SK-N-SH (cell line): Measurements from ENCODE around the gene ZNF628. TPM values are rescaled to one million over a fixed set of nuclear protein-coding genes. Genes with fewer than 3 reads are reported as not detected.

ENCODE experiments used
- CTCF ChIA-PET: fragments of 300-600, 350-600 bp; formaldehyde crosslinking; extraction: SDS; loops from one replicate; lab custom pipeline; 2021; lab: Yijun Ruan, JAX
- POLR2A ChIA-PET: fragments of 350-600 bp; sonication (Branson Sonifier 250); formaldehyde crosslinking; extraction: SDS; loops from one replicate; lab custom pipeline; 2020; ENCODE audit warnings: antibody characterized with exemption, inconsistent platforms; lab: Yijun Ruan, JAX
- DNase-seq: peaks from one replicate; pipeline ENCODE4 v3.0.0; 2012
- H2AFZ ChIP-seq: fragments of 200-600 bp; sonication (generic); 2 replicates; pipeline ENCODE4 v1.8.1; 2016; ENCODE audit warnings: antibody characterized with exemption, mild to moderate bottlenecking, low read depth
- H3F3A ChIP-seq: fragments of 200-600 bp; sonication (generic); replicated peaks from 2 replicates; pipeline ENCODE3; 2016; ENCODE audit warnings: antibody characterized with exemption, mild to moderate bottlenecking; ENCODE audit not compliant: insufficient read depth
- H3K27ac ChIP-seq, 2 experiments: fragments of 200-500 bp in 1 of 2; fragments of 200-600 bp in 1 of 2; sonication (Bioruptor generic) in 1 of 2; sonication (generic), shearing (Covaris generic) in 1 of 2; 2 replicates each; pipeline versions ENCODE4 v1.5.1 to v1.6.1; 2014 to 2016; ENCODE audit warnings: low read depth in 2 of 2, inconsistent platforms in 1 of 2, low read length in 1 of 2, mild to moderate bottlenecking in 1 of 2, mixed read lengths in 1 of 2
- H3K27me3 ChIP-seq: fragments of 200-600 bp; sonication (generic), shearing (Covaris generic); 2 replicates; pipeline ENCODE4 v1.6.1; 2016; ENCODE audit warnings: mixed run types; ENCODE audit not compliant: insufficient read depth
- H3K36me3 ChIP-seq, 2 experiments: fragments of 200-500 bp in 1 of 2; fragments of 200-600 bp in 1 of 2; sonication (Bioruptor generic) in 1 of 2; sonication (generic) in 1 of 2; replicated peaks in 1 of 2; 2 replicates each; pipeline versions ENCODE3 to v1.5.1; 2014 to 2016; ENCODE audit warnings: low read length in 1 of 2, mild to moderate bottlenecking in 1 of 2; ENCODE audit not compliant: insufficient read depth in 2 of 2, control insufficient read depth in 1 of 2
- H3K4me1 ChIP-seq, 2 experiments: fragments of 200-500 bp in 1 of 2; fragments of 200-600 bp in 1 of 2; sonication (Bioruptor generic) in 1 of 2; sonication (generic), shearing (Covaris generic) in 1 of 2; 2 replicates each; pipeline versions ENCODE4 v1.5.1 to v1.6.1; 2014 to 2016; ENCODE audit warnings: low read depth in 1 of 2, low read length in 1 of 2, mixed run types in 1 of 2; ENCODE audit not compliant: insufficient read depth in 2 of 2, control insufficient read depth in 1 of 2
- H3K4me2 ChIP-seq: fragments of 200-600 bp; sonication (generic), shearing (Covaris generic); 2 replicates; pipeline ENCODE4 v1.6.1; 2017; ENCODE audit warnings: mixed run types
- H3K4me3 ChIP-seq, 2 experiments: fragments of 200-500 bp in 1 of 2; fragments of 200-600 bp in 1 of 2; sonication (Bioruptor generic) in 1 of 2; sonication (generic), shearing (Covaris generic) in 1 of 2; 2 replicates each; pipeline versions ENCODE4 v1.5.1 to v1.8.1; 2014 to 2016; ENCODE audit warnings: low read depth in 2 of 2, inconsistent platforms in 1 of 2, low read length in 1 of 2, mild to moderate bottlenecking in 1 of 2, mixed read lengths in 1 of 2, moderate library complexity in 1 of 2
- H3K79me2 ChIP-seq: fragments of 200-600 bp; sonication (generic); 2 replicates; pipeline ENCODE4 v1.8.1; 2017; ENCODE audit warnings: mild to moderate bottlenecking; ENCODE audit not compliant: insufficient read depth
- H3K9ac ChIP-seq: fragments of 200-600 bp; sonication (generic); 2 replicates; pipeline ENCODE4 v1.6.1; 2017; ENCODE audit warnings: mixed run types
- H3K9me2 ChIP-seq: fragments of 200-600 bp; sonication (generic); 2 replicates; pipeline ENCODE4 v1.6.1; 2017; ENCODE audit warnings: mixed run types
- H3K9me3 ChIP-seq: fragments of 200-600 bp; sonication (generic); 2 replicates; pipeline ENCODE4 v1.6.1; 2017; ENCODE audit warnings: mixed run types, mild to moderate bottlenecking, moderate library complexity
- H4K20me1 ChIP-seq: fragments of 200-600 bp; sonication (generic); 2 replicates; pipeline ENCODE4 v1.6.1; 2017; ENCODE audit warnings: mild to moderate bottlenecking, mixed run types; ENCODE audit not compliant: insufficient read depth
- CHD2 ChIP-seq: fragments of 150-350 bp; IDR thresholded peaks from 2 replicates; pipeline ENCODE4 v1.6.1; 2018; ENCODE audit warnings: low read length; ENCODE audit not compliant: partially characterized antibody
- EP300 ChIP-seq, 2 experiments: IDR thresholded peaks; 2 replicates each; pipeline versions ENCODE4 v1.4.0 to v1.6.1; 2012; ENCODE audit warnings: borderline replicate concordance in 1 of 2, low read depth in 1 of 2, low read length in 1 of 2
- EZH2phosphoT487 ChIP-seq: fragments of 200-600 bp; sonication (generic); IDR thresholded peaks from 2 replicates; pipeline ENCODE4 v1.6.1; 2017; ENCODE audit warnings: low read depth, mixed run types, mild to moderate bottlenecking, antibody characterized with exemption, moderate library complexity, borderline replicate concordance
- FOXJ3 ChIP-seq: sonication (generic); formaldehyde crosslinking; IDR thresholded peaks from 2 replicates; pipeline ENCODE4 v1.5.1; 2020; ENCODE audit warnings: mild to moderate bottlenecking, missing genetic modification reagents
- FOXM1 ChIP-seq: IDR thresholded peaks from 2 replicates; pipeline ENCODE4 v1.4.0; 2012; ENCODE audit warnings: low read depth, mild to moderate bottlenecking
- GATA2 ChIP-seq: sonication (generic); formaldehyde crosslinking; IDR thresholded peaks from 2 replicates; pipeline ENCODE4 v1.5.0; 2020; ENCODE audit warnings: mild to moderate bottlenecking, missing genetic modification reagents
- MXI1 ChIP-seq: IDR thresholded peaks from 2 replicates; pipeline ENCODE4 v1.6.1; 2012; ENCODE audit warnings: mild to moderate bottlenecking, low read depth, low read length, improper control_type of control experiment
- NFIC ChIP-seq: IDR thresholded peaks from 2 replicates; pipeline ENCODE4 v1.4.0; 2012; ENCODE audit warnings: borderline replicate concordance
- NRF1 ChIP-seq: IDR thresholded peaks from 2 replicates; pipeline ENCODE4 v1.6.1; 2012; ENCODE audit warnings: low read depth, mild to moderate bottlenecking, low read length
- RAD21 ChIP-seq: IDR thresholded peaks from 2 replicates; pipeline ENCODE4 v1.6.1; 2012; ENCODE audit warnings: mild to moderate bottlenecking, low read length
- RCOR1 ChIP-seq: fragments of 150-350 bp; IDR thresholded peaks from 2 replicates; pipeline ENCODE4 v1.6.1; 2017; ENCODE audit warnings: antibody characterized with exemption, low read length
- RFX5 ChIP-seq: IDR thresholded peaks from 2 replicates; pipeline ENCODE4 v1.6.1; 2012; ENCODE audit warnings: mild to moderate bottlenecking, improper control_type of control experiment, low read length
- SIN3A ChIP-seq: IDR thresholded peaks from 2 replicates; pipeline ENCODE4 v1.6.1; 2012; ENCODE audit warnings: low read depth, mild to moderate bottlenecking, low read length, moderate library complexity, borderline replicate concordance
- SMC3 ChIP-seq: IDR thresholded peaks from 2 replicates; pipeline ENCODE4 v1.6.1; 2012; ENCODE audit warnings: low read depth, low read length, improper control_type of control experiment
- WGBS: methylation state at CpG from one replicate; pipeline ENCODE4 v1.1.6; 2017; ENCODE audit warnings: low lambda C conversion rate; 5-methylcytosine and 5-hydroxymethylcytosine counted together
- polyA plus RNA-seq, 3 experiments: library from polyadenylated mRNA; depleted of rRNA; stranded (reverse); fragments of >200 nt; gene quantifications; 2 replicates each; pipeline ENCODE4 v1.2.3, GENCODE V29; 2012
- TF ChIP-seq, protein P1 (sequence below): IDR thresholded peaks from 2 replicates; pipeline ENCODE4; 2012
- TF ChIP-seq, protein P2 (sequence below): fragments of 150-350 bp; IDR thresholded peaks from 2 replicates; pipeline ENCODE4 v1.6.1; 2017; ENCODE audit warnings: antibody characterized with exemption, low read length, low read depth, borderline replicate concordance
- TF ChIP-seq, protein P3 (sequence below): IDR thresholded peaks from 2 replicates; pipeline ENCODE4 v1.4.0; 2012; ENCODE audit warnings: low read depth, borderline replicate concordance
- TF ChIP-seq, protein P4 (sequence below): fragments of 200-600 bp; sonication (generic); IDR thresholded peaks from 2 replicates; pipeline ENCODE4 v1.6.1; 2017; ENCODE audit warnings: antibody characterized with exemption, mild to moderate bottlenecking, moderate library complexity

The ZNF628 gene
- polyA plus RNA-seq, 1 of the 3 experiments (the other 2 are of a cell fraction): 1.6 TPM

DNA sequence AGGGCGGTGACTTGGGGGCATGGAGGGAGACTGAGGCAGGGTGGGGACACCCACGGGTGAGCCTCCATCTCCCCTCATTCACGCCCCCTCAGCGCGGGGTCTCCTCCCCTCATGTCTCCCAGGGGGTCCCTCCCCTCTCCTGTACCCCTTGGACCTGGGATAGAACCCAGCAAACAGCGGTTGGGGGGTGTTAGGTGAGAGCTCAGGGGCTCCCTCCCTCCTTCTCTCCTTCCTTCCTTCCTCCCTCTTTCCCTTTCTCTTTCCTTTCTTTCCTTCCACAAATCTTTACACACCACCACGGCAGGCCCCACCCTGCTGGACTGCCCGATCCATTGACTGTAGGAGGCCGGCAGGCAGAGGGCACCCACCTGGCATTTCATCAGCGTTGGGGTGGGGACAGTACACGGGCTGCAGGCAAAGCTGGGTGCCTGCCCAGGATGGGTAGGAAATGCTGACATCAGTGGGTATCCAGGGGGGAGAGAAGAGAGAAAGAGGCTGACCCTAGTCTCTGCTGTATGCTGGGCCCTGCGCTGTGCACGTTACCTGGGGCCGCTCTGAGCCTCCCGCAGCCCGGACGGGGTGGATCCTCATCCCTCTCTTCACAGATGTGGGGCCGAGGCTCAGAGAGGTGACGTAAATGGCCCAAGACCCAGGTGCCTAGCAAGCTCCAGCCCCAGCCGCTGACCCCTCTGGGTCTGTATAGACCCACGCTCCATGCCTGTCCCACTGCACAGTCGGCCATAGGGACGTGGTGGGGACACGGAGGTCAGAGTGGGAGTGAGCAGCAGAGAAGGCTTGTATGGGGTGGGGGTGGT lies 15.3 kb downstream of the ZNF628 start:
- H3K79me2 ChIP-seq: no peaks in the 10 kb centered on the region
- no peak overlapping the region for H3K4me3 ChIP-seq
- no peaks in the 10 kb centered on the region for H3K9me3 ChIP-seq
- DNase-seq: no peak
- H3K4me2 ChIP-seq: no peak overlapping the region
- H3K27ac ChIP-seq: no peak overlapping the region
- ChIA-PET POLR2A (interaction anchor here (1.1 to 1.8 kb wide), 3 partner anchors 12 to 18 kb away, joined by 3 to 6 read pairs (median 3); partner anchors contain the start of gene ZNF628), CTCF (interaction anchor here (6.3 to 15.1 kb wide), 2 partner anchors 13 to 24 kb away, joined by 31 to 162 read pairs; no protein-coding TSS in a partner anchor)
- H3F3A ChIP-seq: peaks cover 18% of the 10 kb centered on the region
- no peaks in the 10 kb centered on the region for H4K20me1 ChIP-seq
- H2AFZ ChIP-seq: no peak overlapping the region
- peaks cover 11 to 53% of the 10 kb centered on the region in 2 experiments; a peak in 3 of 4 replicates for H3K4me1 ChIP-seq
- 84% methylated on average over 19 of the region's 24 CpGs for WGBS
- H3K9me2 ChIP-seq: no peaks in the 10 kb centered on the region
- no peak overlapping the region for H3K9ac ChIP-seq
- TF ChIP-seq RCOR1: no peak
- no peak for TF ChIP-seq FOXJ3 (CRISPR knock-in tag)
- TF ChIP-seq RFX5: no peak
- TF ChIP-seq CHD2: no peak
- TF ChIP-seq GATA2 (CRISPR knock-in tag): no peak
- no peak for TF ChIP-seq SIN3A
- TF ChIP-seq, protein P1, sequence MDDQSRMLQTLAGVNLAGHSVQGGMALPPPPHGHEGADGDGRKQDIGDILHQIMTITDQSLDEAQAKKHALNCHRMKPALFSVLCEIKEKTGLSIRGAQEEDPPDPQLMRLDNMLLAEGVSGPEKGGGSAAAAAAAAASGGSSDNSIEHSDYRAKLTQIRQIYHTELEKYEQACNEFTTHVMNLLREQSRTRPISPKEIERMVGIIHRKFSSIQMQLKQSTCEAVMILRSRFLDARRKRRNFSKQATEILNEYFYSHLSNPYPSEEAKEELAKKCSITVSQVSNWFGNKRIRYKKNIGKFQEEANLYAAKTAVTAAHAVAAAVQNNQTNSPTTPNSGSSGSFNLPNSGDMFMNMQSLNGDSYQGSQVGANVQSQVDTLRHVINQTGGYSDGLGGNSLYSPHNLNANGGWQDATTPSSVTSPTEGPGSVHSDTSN: no peak
- no peak for TF ChIP-seq MXI1
- TF ChIP-seq, protein P2, sequence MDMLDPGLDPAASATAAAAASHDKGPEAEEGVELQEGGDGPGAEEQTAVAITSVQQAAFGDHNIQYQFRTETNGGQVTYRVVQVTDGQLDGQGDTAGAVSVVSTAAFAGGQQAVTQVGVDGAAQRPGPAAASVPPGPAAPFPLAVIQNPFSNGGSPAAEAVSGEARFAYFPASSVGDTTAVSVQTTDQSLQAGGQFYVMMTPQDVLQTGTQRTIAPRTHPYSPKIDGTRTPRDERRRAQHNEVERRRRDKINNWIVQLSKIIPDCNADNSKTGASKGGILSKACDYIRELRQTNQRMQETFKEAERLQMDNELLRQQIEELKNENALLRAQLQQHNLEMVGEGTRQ: no peak
- TF ChIP-seq, protein P3, sequence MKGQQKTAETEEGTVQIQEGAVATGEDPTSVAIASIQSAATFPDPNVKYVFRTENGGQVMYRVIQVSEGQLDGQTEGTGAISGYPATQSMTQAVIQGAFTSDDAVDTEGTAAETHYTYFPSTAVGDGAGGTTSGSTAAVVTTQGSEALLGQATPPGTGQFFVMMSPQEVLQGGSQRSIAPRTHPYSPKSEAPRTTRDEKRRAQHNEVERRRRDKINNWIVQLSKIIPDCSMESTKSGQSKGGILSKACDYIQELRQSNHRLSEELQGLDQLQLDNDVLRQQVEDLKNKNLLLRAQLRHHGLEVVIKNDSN: no peak
- TF ChIP-seq NRF1: no peak
- no peak for TF ChIP-seq SMC3
- TF ChIP-seq EZH2phosphoT487: no peak
- TF ChIP-seq, protein P4, sequence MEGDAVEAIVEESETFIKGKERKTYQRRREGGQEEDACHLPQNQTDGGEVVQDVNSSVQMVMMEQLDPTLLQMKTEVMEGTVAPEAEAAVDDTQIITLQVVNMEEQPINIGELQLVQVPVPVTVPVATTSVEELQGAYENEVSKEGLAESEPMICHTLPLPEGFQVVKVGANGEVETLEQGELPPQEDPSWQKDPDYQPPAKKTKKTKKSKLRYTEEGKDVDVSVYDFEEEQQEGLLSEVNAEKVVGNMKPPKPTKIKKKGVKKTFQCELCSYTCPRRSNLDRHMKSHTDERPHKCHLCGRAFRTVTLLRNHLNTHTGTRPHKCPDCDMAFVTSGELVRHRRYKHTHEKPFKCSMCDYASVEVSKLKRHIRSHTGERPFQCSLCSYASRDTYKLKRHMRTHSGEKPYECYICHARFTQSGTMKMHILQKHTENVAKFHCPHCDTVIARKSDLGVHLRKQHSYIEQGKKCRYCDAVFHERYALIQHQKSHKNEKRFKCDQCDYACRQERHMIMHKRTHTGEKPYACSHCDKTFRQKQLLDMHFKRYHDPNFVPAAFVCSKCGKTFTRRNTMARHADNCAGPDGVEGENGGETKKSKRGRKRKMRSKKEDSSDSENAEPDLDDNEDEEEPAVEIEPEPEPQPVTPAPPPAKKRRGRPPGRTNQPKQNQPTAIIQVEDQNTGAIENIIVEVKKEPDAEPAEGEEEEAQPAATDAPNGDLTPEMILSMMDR: no peak
- TF ChIP-seq FOXM1: no peak
- TF ChIP-seq EP300 (IDR thresholded peaks at IDR 0.05; ENCODE audit: borderline replicate concordance in 1 of 2, low read depth in 1 of 2, low read length in 1 of 2): no peak
- TF ChIP-seq RAD21: no peak
- no peak for TF ChIP-seq NFIC
- H3K27me3 ChIP-seq: no peaks in the 10 kb centered on the region
- H3K36me3 ChIP-seq: no peaks in the 10 kb centered on the region
